ENCODE results near the gene ACTA2. TPM values are rescaled to one million over a fixed set of nuclear protein-coding genes. Genes with fewer than 3 reads are reported as not detected.

ACTA2 gene
- not detected for total RNA-seq
- polyA plus RNA-seq (2013, experiment 1 of 2): 86.0 TPM
- 99.5 TPM for polyA plus RNA-seq (2013, experiment 2 of 2)
- long read RNA-seq, experiment 1: 0 reads
- long read RNA-seq, experiment 2: 0 reads
- long read RNA-seq, experiment 3, partial matches to known transcripts: 0 of 1 reads
- long read RNA-seq, experiment 3, other reads (novel, unspliced or antisense): 1 of 1 reads
- long read RNA-seq, experiment 4, partial matches to known transcripts: 0 of 3 reads
- long read RNA-seq, experiment 4, other reads (novel, unspliced or antisense): 0 of 3 reads

- H3K4me3 ChIP-seq (ENCODE audit: low read length): no peak within 1 kb of the TSS
- H3K4me1 ChIP-seq (ENCODE audit: control insufficient read depth, insufficient read depth, low read length): no peaks in the 10 kb centered on the region
- no peak within 1 kb of the TSS for H3K9ac ChIP-seq (ENCODE audit: extremely low read depth, low read length, poor library complexity, severe bottlenecking)
- 89 to 94% methylated on average over 7 to 8 of the region's 8 CpGs for WGBS, 2 experiments (ENCODE audit: insufficient coverage in 1 of 2, insufficient read length in 1 of 2)
- no peaks in the 10 kb centered on the region for H3K36me3 ChIP-seq (ENCODE audit: control insufficient read depth, insufficient read depth, low read length)
- H3K27me3 ChIP-seq (ENCODE audit: control insufficient read depth, insufficient read depth, low read length, poor library complexity, severe bottlenecking): no peaks in the 10 kb centered on the region
- Mint-ChIP-seq H3K9me3 (no peaks in the 10 kb centered on the region), H3K27me3 (ENCODE audit: insufficient read depth) (no peaks in the 10 kb centered on the region), H3K4me1 (no peaks in the 10 kb centered on the region), H3K36me3 (ENCODE audit: low read depth) (no peaks in the 10 kb centered on the region), H3K4me3 (no peak within 1 kb of the TSS), H3K27ac (no peak within 1 kb of the TSS)
- no peaks in the 10 kb centered on the region for H3K9me3 ChIP-seq (ENCODE audit: control insufficient read depth, low read length)
- H3K27ac ChIP-seq (ENCODE audit: low read depth, low read length): no peak within 1 kb of the TSS
- TF ChIP-seq CTCF (conservative IDR thresholded peaks at IDR 0.05): no peak
- DNase-seq: no peak
Observed at GRCh38 chr10:88952647-88953111, at the start of gene ACTA2. TSS of gene ACTA2 (minus strand) at chr10:88952773. CDS start at chr10:88948930, 3,843 bp downstream.

- no peak overlapping the region for H3K9ac ChIP-seq (ENCODE audit: extremely low read depth, low read length, poor library complexity, severe bottlenecking)
- Mint-ChIP-seq H3K4me3 (no peak overlapping the region), H3K9me3 (no peaks in the 10 kb centered on the region), H3K27ac (no peak overlapping the region), H3K36me3 (ENCODE audit: low read depth) (no peaks in the 10 kb centered on the region), H3K27me3 (ENCODE audit: insufficient read depth) (no peaks in the 10 kb centered on the region), H3K4me1 (no peaks in the 10 kb centered on the region)
- no peaks in the 10 kb centered on the region for H3K9me3 ChIP-seq (ENCODE audit: control insufficient read depth, low read length)
- no peak for DNase-seq
- no peaks in the 10 kb centered on the region for H3K27me3 ChIP-seq (ENCODE audit: control insufficient read depth, insufficient read depth, low read length, poor library complexity, severe bottlenecking)
- 39 to 76% methylated on average over 2 to 4 of the region's 4 CpGs for WGBS, 2 experiments (ENCODE audit: insufficient coverage in 1 of 2, insufficient read length in 1 of 2)
- no peaks in the 10 kb centered on the region for H3K4me1 ChIP-seq (ENCODE audit: control insufficient read depth, insufficient read depth, low read length)
- peak overlapping the region; percentile 93 for H3K27ac ChIP-seq (ENCODE audit: low read depth, low read length)
- no peak overlapping the region for H3K4me3 ChIP-seq (ENCODE audit: low read length)
- TF ChIP-seq CTCF (conservative IDR thresholded peaks at IDR 0.05): no peak
- no peaks in the 10 kb centered on the region for H3K36me3 ChIP-seq (ENCODE audit: control insufficient read depth, insufficient read depth, low read length)
Observed at GRCh38 chr10:89001729-89002072, 49.1 kb upstream of the ACTA2 start.

- Mint-ChIP-seq H3K36me3 (ENCODE audit: low read depth) (no peaks in the 10 kb centered on the region), H3K27ac (no peak overlapping the region), H3K4me1 (no peaks in the 10 kb centered on the region), H3K4me3 (no peak overlapping the region), H3K27me3 (ENCODE audit: insufficient read depth) (no peaks in the 10 kb centered on the region), H3K9me3 (no peaks in the 10 kb centered on the region)
- H3K27ac ChIP-seq (ENCODE audit: low read depth, low read length): peak overlapping the region; percentile 93
- WGBS, 2 experiments (ENCODE audit: insufficient coverage in 1 of 2, insufficient read length in 1 of 2): 61 to 91% methylated on average over 4 to 5 of the region's 5 CpGs
- no peaks in the 10 kb centered on the region for H3K9me3 ChIP-seq (ENCODE audit: control insufficient read depth, low read length)
- no peak overlapping the region for H3K9ac ChIP-seq (ENCODE audit: extremely low read depth, low read length, poor library complexity, severe bottlenecking)
- no peaks in the 10 kb centered on the region for H3K27me3 ChIP-seq (ENCODE audit: control insufficient read depth, insufficient read depth, low read length, poor library complexity, severe bottlenecking)
- no peak for TF ChIP-seq CTCF (conservative IDR thresholded peaks at IDR 0.05)
- no peaks in the 10 kb centered on the region for H3K36me3 ChIP-seq (ENCODE audit: control insufficient read depth, insufficient read depth, low read length)
- no peak for DNase-seq
- H3K4me3 ChIP-seq (ENCODE audit: low read length): no peak overlapping the region
- no peaks in the 10 kb centered on the region for H3K4me1 ChIP-seq (ENCODE audit: control insufficient read depth, insufficient read depth, low read length)
Observed at GRCh38 chr10:89001024-89001728, 48.6 kb upstream of the ACTA2 start.

Data from endodermal cell (in vitro differentiated cells).